HG03103 (cell line): Measurements from ENCODE around the gene FKBP5.
A peak's percentile ranks its signal among the peaks of the same experiment; 100 is the strongest.
"Not testable (repeated sequence)": the region's sequence is repeated elsewhere in the genome, so short reads cannot be mapped to it uniquely, and the experiment has no call there.

Experiments used
- ATAC-seq: cut with Tn5 transposase; IDR thresholded peaks from one replicate; pipeline ENCODE4 v1.9.1; 2021; ENCODE audit warnings: low read depth; ENCODE audit not compliant: unreplicated experiment

The FKBP5 gene

DNA sequence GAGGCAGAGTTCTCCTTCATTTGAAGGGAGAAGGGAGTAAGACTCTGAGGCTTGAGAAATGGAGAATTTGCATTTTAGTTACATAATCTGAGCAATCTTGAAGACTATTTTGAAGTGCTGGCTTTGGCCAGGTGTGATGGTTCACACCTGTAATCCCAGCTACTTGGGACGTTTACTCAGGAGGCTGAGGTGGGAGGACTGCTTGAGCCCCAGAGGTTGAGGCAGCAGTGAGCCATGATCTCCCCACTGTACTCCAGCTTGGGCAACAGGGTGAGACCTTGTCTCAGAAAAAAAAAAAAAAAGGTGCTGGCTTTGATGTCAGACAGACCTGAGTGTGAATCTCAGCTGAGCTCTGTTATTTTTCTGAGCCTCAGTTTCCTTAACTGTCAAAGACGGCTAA, 35.8 kb upstream of the FKBP5 start:
- no peak for ATAC-seq

DNA sequence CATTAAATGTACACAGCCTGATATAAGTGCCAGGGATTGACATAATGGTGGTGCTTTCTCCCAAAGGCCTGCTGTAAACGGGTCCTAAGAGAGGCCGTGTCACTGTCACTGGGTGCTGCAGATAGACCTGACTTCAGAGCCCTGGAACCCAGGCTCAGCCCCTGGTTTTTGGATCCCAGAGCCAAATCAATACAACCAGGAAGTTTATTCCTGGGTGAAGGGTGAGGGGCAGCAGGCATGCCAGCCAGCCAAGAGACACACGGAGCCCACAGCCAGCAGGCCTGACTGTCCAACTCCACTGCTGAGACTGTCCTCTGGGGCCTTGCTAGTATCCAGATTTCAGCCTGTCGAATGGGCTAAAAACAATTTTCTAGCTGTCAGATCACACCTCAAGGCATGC, 35.3 kb upstream of the FKBP5 start:
- no peak for ATAC-seq

DNA sequence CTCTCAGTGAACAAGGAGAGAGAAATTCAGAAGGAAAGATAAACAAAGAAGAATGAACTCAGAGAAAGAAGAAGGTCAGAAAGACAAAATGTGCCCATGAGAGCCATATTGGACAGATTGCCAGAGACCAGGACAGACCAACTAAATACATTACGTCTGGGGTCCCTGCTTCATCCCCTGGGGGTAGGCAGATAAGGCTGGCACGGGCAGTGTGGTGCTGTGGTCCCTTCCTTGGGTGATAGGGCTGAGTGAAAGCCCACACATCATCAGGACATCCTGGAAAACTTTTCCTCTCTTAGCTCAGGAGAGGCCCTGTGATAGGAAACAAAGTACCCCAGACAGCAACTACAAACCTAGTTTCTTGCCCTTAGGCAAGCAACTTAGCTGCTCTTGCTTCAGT, 34.9 kb upstream of the FKBP5 start:
- ATAC-seq: no peak

DNA sequence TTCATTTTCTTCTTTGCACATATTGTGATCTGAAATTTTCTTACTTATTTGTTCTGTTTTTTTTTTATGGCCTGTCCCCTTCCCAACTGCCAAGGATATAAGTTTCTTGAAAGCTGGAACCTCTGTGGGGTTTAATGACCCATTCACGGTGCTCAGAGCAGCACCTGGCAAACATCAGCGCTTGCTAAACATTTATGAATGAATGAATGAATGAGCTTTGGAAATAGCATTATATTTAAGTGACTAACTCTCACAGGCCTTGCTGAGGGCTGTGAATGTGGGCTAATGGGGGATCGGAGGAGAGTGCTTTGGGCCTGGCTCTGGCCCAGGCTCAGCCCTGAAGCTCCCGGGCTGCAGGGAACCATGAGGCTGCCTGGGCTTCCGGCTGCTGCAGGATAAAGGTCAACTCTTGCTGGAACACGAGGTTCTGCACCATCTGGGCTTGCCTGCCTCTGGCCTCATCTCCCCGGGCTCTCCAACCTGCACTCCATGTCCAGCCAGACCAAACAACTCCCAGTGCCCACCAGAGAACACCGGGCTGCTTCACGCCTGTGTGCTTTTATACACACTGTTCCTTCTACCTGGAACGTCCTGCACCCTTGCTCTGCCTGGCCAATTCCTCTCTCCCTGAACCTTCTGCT, 33.5 kb upstream of the FKBP5 start:
- no peak for ATAC-seq

DNA sequence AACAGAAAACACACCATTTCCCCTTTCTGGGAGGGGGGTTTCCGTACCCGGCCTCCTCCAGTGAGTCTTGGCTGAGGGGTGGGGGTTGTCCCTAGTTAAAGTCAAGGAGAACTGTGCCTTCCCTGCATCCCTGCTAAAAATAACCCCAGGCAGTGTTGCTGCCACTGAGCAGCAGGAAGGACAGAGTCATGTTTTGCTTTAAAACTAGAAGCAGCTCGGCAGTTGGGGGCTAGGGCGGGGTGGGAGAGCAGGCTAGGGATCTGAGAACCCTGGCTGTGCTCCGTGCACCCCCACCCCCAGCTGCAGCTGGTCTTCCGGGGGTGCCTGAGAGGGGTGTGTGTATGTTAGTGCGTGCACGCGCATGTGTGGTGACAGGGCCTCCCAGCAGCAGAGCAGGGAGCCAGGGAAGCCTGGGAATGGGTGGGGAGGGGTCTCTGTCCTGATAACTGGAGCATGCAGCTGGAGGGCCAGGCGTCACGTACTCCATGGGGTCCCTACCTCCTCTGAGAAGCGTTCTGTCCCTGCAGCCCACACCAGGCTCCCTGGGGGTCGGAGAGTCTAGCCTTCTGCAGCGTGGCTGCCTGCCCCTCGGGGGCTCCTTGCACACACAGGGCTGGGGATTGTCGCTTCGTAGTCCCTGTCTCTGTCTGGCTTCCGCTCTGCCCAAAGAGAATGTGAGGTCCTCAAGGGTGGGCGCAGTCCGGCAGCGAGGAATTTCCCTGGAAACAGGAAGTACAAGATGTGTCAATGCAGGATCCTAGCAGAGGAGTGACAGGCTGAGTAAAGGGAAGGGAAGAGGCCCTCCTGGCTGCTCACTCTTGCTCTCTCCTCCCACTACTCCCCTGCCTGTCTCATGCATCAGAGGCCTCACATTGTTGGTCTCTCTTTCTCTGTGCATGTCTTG, 31.4 kb upstream of the FKBP5 start:
- ATAC-seq: peak; percentile 59

DNA sequence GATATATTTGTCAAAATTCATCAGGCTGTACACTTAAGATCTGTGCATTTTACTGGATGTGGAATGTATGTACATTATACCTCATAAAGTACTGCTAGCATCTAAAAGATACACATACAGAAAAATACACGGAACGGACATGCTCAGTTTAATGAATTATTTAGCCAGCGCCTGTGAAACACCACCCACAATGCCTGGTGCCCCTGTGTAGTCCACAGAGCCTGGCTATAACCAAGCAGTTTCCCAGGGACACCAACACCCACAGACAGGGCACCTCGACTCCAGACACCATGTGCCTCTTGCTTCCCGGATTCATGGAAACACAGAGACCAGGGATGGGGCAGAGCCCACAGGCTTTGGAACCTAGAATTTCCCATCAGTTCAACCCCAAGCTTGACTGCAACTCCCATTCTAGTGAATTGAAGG, 30.7 kb upstream of the FKBP5 start:
- peak; percentile 24 for ATAC-seq

DNA sequence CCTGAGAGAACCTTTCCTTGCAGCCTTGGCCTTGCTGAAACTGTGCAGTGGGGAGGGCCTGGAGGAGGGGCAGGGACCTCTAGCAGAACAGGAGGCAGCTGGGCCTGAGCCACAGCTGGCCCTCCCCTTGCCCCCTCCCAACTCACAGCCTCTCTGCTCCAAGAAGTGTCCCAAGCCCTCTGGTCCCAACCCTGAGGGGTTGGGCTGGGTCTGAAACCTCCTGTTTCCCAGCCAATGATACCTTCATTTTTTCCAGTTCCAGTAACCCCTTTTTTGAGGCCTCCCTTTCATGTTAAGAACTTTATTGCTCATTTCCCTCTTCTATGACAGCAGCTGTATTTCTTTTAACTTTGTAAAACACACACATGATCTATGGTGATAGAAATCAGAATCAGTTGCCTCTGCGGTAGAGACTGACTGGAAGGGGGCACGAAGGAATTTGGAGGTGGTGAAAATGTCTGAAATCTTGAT, 30.2 kb upstream of the FKBP5 start:
- no peak for ATAC-seq

DNA sequence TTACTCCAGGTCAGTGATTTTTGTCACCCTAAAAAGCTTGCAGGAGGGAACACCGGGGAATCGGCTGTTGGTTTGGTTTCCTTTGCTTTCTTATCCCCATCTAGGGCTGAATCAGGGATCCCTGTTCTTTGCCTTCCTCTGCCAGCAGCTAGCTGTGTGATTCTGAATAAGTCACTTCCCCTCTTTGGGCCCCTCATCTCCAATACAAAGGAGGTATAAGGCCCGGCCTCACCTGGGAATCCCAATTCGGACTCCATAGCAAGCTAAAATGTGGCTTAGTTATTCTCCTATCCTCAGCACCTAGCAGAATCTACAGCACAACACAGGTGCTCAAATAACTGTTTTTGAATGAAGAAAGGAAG, 29.6 kb upstream of the FKBP5 start:
- ATAC-seq: no peak

DNA sequence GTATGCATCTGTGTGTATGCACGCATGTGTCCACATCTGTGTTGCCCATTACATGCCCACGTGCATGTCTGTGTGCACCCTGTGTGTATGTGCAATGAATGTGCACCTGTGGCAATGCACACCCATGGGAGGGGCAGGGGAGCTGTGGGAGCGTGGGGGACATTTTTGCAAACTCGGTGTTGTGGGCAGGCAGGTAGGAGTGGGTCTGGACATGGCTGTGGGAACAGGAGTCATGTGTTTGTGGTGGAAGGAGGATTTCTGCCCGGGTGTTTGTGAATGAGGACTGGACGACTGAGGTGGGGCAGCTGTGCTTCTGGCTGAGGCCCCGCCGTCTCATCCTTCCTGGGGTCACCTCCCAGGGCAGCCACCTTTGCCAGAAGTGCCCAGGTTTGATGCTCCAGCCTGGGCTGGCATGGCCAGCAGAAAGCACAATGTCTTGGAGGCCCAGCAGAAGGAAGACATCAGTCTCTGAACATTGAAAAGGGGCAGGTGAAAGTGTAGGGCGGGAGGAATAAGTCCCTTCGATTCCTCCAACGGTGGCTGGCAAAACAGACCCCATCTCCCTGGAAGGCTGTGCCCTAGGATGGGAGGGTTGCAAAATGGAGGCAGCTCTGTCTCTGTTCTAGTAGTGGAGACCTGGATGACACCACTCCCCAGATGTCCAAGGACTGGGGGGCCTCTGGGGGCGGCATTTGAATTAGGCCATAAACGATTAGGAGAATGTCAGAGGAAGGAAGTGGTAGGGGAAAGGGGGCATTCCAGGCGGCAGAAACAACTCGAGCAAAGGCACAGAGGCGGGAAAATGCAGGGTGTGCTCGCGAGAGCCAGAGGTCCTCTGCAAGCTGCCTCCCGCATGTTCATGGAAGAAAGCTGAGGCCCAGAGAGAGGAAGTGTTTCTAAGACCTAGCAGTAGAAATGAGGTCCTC, 29.0 kb upstream of the FKBP5 start:
- ATAC-seq: no peak

DNA sequence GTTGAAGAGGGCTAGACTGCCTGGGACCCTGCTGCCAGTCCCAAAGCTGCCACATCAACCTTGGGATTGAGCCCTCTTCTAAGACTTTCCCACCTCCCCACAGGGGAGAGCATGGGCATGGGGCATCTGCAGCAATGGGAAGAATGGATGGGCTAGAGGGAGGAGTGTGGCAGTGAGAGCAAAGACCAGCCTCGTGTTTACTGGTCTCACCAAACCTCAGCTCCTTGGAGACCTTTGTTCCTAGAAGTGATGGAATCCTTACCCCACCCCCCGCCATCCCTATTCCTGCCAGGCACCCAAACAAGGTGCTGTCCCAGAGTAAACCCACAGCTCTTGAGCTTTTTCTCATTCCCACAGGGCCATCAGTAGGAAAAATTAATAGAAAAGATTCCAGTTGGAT, 28.1 kb upstream of the FKBP5 start:
- ATAC-seq: no peak

DNA sequence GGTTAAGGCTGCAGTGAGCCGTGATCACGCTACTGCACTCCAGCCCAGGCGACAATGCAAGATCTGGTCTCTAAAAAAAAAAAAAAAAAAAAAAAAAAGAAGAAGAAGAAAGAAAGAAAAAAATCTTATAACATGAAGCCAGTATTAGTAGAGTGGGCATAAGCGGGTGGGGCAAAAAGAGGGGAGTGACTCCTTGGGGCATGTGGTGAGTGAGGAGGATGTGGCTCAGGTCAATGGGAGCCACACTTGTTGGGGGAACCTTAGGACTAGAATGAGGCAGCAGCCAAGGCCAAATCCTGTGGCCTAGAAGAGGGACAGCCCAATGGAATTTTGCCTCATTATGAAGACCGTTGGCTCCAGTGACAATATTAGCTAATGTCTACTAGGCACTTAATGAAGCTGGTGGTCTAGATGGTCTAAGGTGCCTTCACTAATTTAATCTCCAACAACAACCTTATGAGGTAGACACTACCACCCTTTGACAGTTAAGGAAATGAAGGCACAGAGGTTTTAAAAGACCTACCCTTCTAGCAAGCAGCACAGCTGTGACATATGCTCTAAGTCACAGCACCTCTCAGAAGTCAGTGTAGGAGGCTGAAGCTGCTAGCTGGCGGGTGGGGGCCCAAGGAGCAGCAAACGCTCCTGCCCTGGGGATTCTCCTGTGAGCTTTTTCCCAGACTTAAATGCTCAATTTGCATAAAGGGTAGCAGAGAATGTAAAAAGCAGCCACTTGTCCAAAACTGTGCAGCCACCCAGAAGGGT, 24.5 kb upstream of the FKBP5 start:
- ATAC-seq: no peak

DNA sequence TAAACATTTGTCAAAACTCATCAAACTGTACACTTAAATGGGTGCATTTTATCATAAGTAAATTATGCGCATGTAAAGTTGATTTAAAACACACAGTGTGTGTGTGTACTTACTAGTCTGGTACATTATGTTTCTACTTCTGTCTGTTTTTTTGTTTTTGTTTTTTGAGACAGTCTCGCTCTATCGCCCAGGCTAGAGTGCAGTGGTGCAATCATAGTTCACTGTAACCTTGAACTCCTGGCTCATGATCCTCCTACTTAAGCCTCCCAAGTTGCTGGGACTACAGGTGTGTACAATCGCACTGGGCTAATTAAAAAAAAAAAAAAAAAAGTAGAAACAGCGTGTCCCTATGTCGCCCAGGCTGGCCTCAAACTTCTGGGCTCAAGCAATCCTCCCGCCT, 23.0 kb upstream of the FKBP5 start:
- ATAC-seq: no peak

DNA sequence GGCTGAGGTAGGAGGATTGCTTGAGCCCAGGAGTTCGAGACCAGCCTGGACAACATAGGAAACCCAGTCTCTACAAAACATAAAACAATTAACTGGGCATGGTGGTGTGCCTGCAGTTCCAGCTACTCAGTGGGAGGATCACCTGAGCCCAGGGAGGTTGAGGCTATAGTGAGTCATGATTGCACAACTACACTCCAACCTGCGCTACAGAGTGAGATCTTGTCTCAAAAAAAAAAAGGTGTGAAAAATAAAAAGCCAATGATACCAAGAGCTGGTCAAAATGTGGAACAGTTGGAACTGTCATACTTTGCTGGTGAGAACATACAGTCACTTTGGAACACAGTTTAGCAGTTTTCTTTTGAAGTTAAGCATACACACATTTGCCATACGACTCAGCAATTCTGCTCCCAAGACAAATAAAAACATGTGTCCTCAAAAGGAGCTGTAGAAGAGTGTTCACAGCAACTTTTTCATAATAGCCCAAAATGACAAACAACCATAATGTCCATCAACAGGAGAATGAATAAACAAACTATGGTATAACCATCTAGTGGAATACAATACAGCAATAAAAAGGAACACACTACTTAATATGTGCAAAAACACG, 21.6 kb upstream of the FKBP5 start:
- no peak for ATAC-seq

DNA sequence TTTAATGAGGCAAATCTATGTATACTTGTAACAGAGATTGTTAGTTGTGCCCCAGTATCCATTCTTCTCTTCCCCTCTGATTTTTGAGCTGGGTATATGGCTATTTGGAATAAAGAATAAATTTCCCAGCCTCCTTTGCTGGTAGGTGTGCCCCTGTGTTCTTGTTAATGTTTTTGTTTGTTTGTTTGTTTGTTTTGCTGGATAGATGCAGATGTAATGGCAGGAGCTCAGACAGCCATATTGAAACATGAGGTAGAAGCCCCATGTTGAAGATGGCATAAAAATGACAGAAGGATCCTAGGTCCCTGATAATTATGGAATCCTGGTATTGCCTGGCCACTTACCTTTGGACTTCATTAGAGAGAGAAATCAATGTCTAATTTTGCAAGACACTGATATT, 19.9 kb upstream of the FKBP5 start:
- ATAC-seq: no peak

DNA sequence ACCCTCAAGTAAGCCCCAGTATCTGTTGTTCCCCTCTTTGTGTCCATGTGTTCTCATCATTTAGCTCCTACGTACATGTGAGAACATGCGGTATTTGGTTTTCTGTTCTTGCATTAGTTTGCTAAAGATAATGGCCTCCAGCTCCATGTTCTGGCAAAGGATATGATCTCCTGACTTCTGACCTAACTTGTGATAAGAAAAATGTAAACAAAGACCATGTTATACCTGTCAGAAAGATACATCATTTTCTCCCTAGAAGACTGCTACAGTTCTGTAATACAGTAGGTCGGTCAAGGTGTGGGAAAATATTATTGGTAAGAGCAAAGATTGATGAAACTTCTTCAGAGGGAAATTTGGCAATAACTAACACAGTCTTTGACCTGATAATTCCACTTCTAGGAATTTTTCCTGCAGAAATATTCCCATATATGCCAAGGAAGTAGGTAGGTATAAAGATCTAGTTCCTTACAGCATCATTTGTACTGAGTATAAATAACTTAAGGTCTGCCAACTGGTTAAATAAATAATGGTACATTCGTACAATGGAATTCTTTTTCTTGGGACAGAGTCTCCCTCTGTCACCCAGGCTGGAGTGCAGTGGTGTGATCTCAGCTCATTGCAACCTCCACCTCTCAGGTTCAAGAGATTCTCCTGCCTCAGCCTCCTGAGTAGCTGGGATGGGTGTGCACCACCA, 19.1 kb upstream of the FKBP5 start:
- ATAC-seq: no peak

DNA sequence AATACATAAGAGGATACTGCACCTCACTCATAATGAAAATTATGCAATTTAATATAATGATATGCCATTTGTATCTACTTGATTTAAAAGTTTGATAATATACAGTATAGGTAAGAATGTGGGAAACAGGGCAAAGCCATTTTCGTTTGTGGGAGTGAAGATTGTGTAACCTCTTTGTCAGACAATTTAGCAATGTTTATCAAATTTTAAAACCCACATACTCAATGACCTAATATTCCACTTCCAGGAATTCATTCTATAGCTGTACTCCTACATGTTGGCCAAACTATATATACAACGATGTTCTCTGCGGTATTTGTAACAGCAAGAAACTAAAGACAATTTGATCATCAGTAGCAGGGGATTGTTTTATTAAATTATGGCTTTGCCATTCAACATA, 17.8 kb upstream of the FKBP5 start:
- no peak for ATAC-seq

DNA sequence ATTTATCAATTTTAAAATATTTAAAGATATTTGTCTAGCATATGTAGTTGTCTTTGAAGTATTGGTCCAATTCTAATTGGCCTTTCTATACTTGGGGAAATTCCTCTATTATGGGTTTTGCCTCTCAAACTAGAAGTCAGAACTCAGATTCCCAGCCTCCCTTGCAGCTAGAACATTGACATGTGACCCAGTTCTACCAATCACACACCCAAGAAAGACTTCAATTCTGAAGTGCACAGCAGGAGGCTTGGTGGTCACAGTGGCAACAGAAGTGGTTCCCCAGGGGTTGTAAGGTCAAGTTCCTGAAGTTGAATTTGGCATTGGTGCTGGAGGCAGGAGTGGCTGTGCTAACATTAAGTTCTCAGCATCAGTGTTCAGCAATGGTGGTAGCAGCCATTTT, 14.8 kb upstream of the FKBP5 start:
- no peak for ATAC-seq

DNA sequence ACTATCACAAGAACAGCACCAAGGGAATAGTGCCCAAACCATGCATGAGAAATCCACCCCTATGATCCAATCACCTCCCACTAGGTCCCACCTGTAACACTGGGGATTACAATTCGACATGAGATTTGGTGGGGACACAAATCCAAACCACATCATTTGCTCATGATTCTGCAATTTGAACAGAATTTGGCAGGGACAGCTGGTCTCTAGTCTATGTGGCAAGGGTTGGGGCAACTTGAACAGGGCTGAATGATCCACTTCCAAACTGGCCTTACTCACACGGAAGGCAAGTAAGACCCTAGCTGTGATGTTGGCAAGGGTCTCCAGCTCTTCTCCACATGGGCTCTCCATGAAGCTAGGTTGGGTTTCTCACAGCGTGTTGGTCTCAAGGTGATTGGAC, 10.1 kb upstream of the FKBP5 start:
- ATAC-seq: no peak

DNA sequence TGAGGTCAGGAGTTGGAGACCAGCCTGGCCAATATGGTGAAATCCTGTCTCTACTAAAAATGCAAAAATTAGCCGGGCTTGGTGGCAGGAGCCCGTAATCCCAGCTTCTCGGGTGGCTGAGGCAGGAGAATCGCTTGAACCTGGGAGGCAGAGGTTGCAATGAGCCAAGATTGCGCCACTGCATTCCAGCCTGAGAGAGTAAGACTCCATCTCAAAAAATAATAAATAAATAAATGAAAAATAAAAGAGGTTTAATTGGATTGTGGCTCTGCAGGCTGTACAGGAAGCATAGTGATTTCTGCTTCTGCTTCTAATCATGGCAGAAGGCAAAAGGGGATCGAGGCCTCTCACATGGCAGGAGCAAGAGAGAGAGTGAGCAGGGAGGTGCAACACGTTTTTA, 9.7 kb upstream of the FKBP5 start:
- not testable (repeated sequence) for ATAC-seq
